PC-3 (cell line): ENCODE results near the gene ZNF638. TPM values are rescaled to one million over a fixed set of nuclear protein-coding genes. Genes with fewer than 3 reads are reported as not detected.

ENCODE experiments used
- ATAC-seq: fragments of 200-7000 bp; cut with Tn5 transposase; 2 replicates; pipeline ENCODE4 v1.9.1; 2020; ENCODE audit warnings: mild to moderate bottlenecking, moderate library complexity
- BruUV-seq: library from RNA; stranded (reverse); fragments of 400-500 nt; replicated peaks from 2 replicates; lab custom pipeline; 2021; lab: Mats Ljungman, UMichigan
- CTCF ChIA-PET: fragments of 300-600 bp; sonication (Branson Sonifier 250); formaldehyde crosslinking; loops from one replicate; lab custom pipeline; 2022; ENCODE audit warnings: antibody characterized with exemption; lab: Charles Lee
- POLR2A ChIA-PET: fragments of 300-600 bp; sonication (Branson Sonifier 250); formaldehyde crosslinking; loops from one replicate; lab custom pipeline; 2022; ENCODE audit warnings: antibody characterized with exemption; ENCODE audit not compliant: unreplicated experiment; lab: Charles Lee
- DNase-seq: peaks from one replicate; pipeline ENCODE4 v3.0.0-alpha.2; 2015
- H2AFZ ChIP-seq: fragments of 300-600 bp; sonication (generic); 2 replicates; pipeline ENCODE4 v1.6.0; 2016; ENCODE audit warnings: antibody characterized with exemption, low read length
- H3F3A ChIP-seq: fragments of 300-600 bp; sonication (generic); one replicate; pipeline ENCODE4 v1.6.0; 2017; ENCODE audit warnings: antibody characterized with exemption, low read length, control low read depth, mild to moderate bottlenecking; ENCODE audit not compliant: unreplicated experiment
- H3K27ac ChIP-seq: fragments of 300-600 bp; sonication (generic); 2 replicates; pipeline ENCODE4 v1.5.1; 2016; ENCODE audit warnings: mild to moderate bottlenecking, low read length
- H3K27me3 ChIP-seq: fragments of 300-600 bp; sonication (generic); 2 replicates; pipeline ENCODE4 v1.6.1; 2016; ENCODE audit warnings: low read length, mixed read lengths
- H3K36me3 ChIP-seq: fragments of 300-600 bp; sonication (generic); 2 replicates; pipeline ENCODE4 v1.6.1; 2016; ENCODE audit warnings: low read depth, mixed run types, low read length, mixed read lengths
- H3K4me1 ChIP-seq: fragments of 300-600 bp; sonication (generic); 2 replicates; pipeline ENCODE4 v1.5.1; 2016; ENCODE audit warnings: low read length; ENCODE audit not compliant: insufficient read depth
- H3K4me2 ChIP-seq: fragments of 300-600 bp; sonication (generic); 2 replicates; pipeline ENCODE4 v1.6.0; 2016; ENCODE audit warnings: low read length
- H3K4me3 ChIP-seq: fragments of 300-600 bp; sonication (generic); 2 replicates; pipeline ENCODE4 v1.5.1; 2016; ENCODE audit warnings: mild to moderate bottlenecking, low read length, mixed read lengths
- H3K79me2 ChIP-seq: fragments of 300-600 bp; sonication (generic); 2 replicates; pipeline ENCODE4 v1.6.1; 2017; ENCODE audit warnings: low read length, mixed read lengths
- H3K9ac ChIP-seq: fragments of 300-600 bp; sonication (generic); 2 replicates; pipeline ENCODE4 v1.6.0; 2016; ENCODE audit warnings: mild to moderate bottlenecking, low read length
- H3K9me2 ChIP-seq: fragments of 300-600 bp; sonication (generic); replicated peaks from 2 replicates; pipeline ENCODE4 v1.6.1; 2016; ENCODE audit warnings: mixed run types, low read length, mixed read lengths
- H3K9me3 ChIP-seq: fragments of 300-600 bp; sonication (generic); 2 replicates; pipeline ENCODE4 v1.6.1; 2016; ENCODE audit warnings: low read length, mixed read lengths
- H4K20me1 ChIP-seq: fragments of 300-600 bp; sonication (generic); 2 replicates; pipeline ENCODE4 v1.6.1; 2016; ENCODE audit warnings: low read length, mixed read lengths
- EZH2 ChIP-seq: fragments of 300-600 bp; sonication (generic); IDR thresholded peaks from one replicate; pipeline ENCODE4 v1.6.1; 2017; ENCODE audit warnings: antibody characterized with exemption, mild to moderate bottlenecking, low read length; ENCODE audit not compliant: unreplicated experiment
- EZH2phosphoT487 ChIP-seq: fragments of 300-600 bp; sonication (generic); IDR thresholded peaks from 2 replicates; pipeline ENCODE4 v1.6.1; 2018; ENCODE audit warnings: mild to moderate bottlenecking, antibody characterized with exemption, low read length, borderline replicate concordance
- intact Hi-C: fragments of 100-400 bp; cut with micrococcal nuclease; formaldehyde crosslinking; loops from 2 replicates; pipeline ENCODE4 v1.9.0; 2023
- total RNA-seq: library from RNA; depleted of rRNA; stranded (reverse); fragments of >200 nt; gene quantifications from 2 replicates; pipeline ENCODE4 v1.2.3, GENCODE V29; 2014; rRNA removed
- TF ChIP-seq, protein P1 (sequence below): fragments of 300-600 bp; sonication (generic); conservative IDR thresholded peaks from 2 replicates; pipeline ENCODE4 v1.5.1; 2017; ENCODE audit warnings: antibody characterized with exemption, low read depth, mild to moderate bottlenecking, low read length

ZNF638 gene
- total RNA-seq, 1 experiment from 2014 or later: 93.2 TPM

DNA sequence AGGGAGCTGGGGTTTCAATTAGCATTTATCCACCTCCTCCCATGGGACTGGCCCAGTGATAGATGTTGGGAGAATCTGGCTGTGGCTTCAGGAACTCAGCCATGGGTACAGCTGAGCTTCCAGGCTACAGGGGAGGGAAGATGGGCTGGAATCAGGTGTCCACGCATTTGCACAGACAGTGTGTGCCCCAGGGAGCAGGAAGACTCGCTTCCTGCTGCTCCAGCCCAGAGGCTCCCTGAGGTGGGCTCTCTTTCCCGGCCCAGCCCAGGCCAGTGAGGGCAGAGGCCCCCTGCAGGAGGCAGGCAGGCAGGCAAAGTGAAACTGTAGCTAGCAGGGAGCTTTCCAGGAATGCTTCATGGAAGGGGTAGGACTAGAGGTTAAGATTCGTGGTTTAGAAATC is 150.5 kb downstream of the ZNF638 start:
- Histone ChIP-seq H4K20me1 (no peaks in the 10 kb centered on the region), H3K9me3 (no peaks in the 10 kb centered on the region), H3K9ac (no peak overlapping the region), H3K4me1 (peaks cover 6% of the 10 kb centered on the region), H3K9me2 (no peaks in the 10 kb centered on the region), H3K36me3 (no peaks in the 10 kb centered on the region), H3K27ac (no peak overlapping the region), H3F3A (no peaks in the 10 kb centered on the region), H3K4me3 (no peak overlapping the region), H2AFZ (no peak overlapping the region), H3K4me2 (no peak overlapping the region), H3K27me3 (no peaks in the 10 kb centered on the region), H3K79me2 (no peaks in the 10 kb centered on the region)
- TF ChIP-seq, protein P1, sequence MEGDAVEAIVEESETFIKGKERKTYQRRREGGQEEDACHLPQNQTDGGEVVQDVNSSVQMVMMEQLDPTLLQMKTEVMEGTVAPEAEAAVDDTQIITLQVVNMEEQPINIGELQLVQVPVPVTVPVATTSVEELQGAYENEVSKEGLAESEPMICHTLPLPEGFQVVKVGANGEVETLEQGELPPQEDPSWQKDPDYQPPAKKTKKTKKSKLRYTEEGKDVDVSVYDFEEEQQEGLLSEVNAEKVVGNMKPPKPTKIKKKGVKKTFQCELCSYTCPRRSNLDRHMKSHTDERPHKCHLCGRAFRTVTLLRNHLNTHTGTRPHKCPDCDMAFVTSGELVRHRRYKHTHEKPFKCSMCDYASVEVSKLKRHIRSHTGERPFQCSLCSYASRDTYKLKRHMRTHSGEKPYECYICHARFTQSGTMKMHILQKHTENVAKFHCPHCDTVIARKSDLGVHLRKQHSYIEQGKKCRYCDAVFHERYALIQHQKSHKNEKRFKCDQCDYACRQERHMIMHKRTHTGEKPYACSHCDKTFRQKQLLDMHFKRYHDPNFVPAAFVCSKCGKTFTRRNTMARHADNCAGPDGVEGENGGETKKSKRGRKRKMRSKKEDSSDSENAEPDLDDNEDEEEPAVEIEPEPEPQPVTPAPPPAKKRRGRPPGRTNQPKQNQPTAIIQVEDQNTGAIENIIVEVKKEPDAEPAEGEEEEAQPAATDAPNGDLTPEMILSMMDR: 0 out of 2 replicates have a peak, but pooled peaks have one; percentile 14
- TF ChIP-seq EZH2 (no peak), EZH2phosphoT487 (no peak)
- intact Hi-C loops: no loop called here
- ChIA-PET POLR2A (no interaction called here), CTCF (no interaction called here)
- BruUV-seq: no TSS peak
- DNase-seq: no peak
- ATAC-seq: no peak

DNA sequence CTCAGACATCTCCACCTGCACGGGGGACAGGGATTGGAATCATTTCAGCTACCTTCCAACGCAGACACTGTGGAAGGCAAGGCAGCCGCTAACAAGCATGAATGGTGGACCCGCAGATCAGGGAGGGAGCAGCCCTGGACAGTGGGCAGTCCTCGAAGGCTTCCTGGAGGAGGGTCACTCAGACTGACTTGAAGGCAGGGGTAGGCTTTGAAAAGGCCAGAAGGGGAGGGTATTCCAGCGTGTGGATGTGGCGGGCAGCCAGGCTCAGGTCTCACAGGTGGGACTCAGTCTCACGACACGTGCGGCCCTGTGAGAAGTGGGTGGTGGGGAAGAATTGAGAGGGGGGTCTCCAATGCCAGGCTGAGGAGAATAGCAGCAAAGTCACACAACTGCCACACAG is 151.7 kb downstream of the ZNF638 start:
- TF ChIP-seq, protein P1: no peak
- no peak for TF ChIP-seq EZH2
- no peak for TF ChIP-seq EZH2phosphoT487
- Histone ChIP-seq H3K27ac (no peak overlapping the region), H3K79me2 (no peaks in the 10 kb centered on the region), H3F3A (no peaks in the 10 kb centered on the region), H3K4me2 (no peak overlapping the region), H3K36me3 (no peaks in the 10 kb centered on the region), H2AFZ (no peak overlapping the region), H4K20me1 (no peaks in the 10 kb centered on the region), H3K9ac (no peak overlapping the region), H3K4me1 (no peaks in the 10 kb centered on the region), H3K27me3 (no peaks in the 10 kb centered on the region), H3K9me2 (no peaks in the 10 kb centered on the region), H3K9me3 (no peaks in the 10 kb centered on the region), H3K4me3 (no peak overlapping the region)
- DNase-seq (no peak), ATAC-seq (no peak)
- BruUV-seq: no TSS peak
- POLR2A ChIA-PET: no interaction called here
- intact Hi-C loops: no loop called here
- CTCF ChIA-PET: no interaction called here

DNA sequence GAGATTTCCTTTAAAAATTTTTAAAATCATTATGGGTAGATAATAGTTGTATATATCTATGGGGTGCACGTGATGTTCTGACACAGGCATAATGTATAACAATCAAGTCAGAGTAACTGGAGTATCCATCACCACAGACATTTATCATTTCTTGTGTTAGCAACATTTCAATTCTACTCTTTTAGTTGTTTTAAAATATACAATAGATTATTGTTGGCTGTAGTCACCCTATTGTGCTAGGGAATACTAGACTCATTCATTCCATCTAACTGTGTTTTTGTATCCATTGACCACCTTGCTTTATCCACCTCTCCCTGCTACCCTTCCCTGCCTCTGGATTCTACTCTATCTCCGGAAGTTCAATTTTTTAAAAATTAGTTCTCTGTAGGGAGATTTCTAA is 152.8 kb downstream of the ZNF638 start:
- H3K27me3 ChIP-seq: no peaks in the 10 kb centered on the region
- POLR2A ChIA-PET: no interaction called here
- DNase-seq: no peak
- H3K9me3 ChIP-seq: no peaks in the 10 kb centered on the region
- H2AFZ ChIP-seq: no peak overlapping the region
- H3K4me3 ChIP-seq: no peak overlapping the region
- no peaks in the 10 kb centered on the region for H4K20me1 ChIP-seq
- H3K36me3 ChIP-seq: no peaks in the 10 kb centered on the region
- no peaks in the 10 kb centered on the region for H3K9me2 ChIP-seq
- no peaks in the 10 kb centered on the region for H3F3A ChIP-seq
- no peaks in the 10 kb centered on the region for H3K4me1 ChIP-seq
- H3K4me2 ChIP-seq: no peak overlapping the region
- ATAC-seq: no peak
- no TSS peak for BruUV-seq
- H3K79me2 ChIP-seq: no peaks in the 10 kb centered on the region
- intact Hi-C loops: no loop called here
- CTCF ChIA-PET: no interaction called here
- H3K27ac ChIP-seq: no peak overlapping the region
- TF ChIP-seq EZH2phosphoT487 (no peak), EZH2 (no peak)
- TF ChIP-seq, protein P1: no peak
- no peak overlapping the region for H3K9ac ChIP-seq

Other genes starting within 250 kb of the ZNF638 start
- 10.9 and 15.3 TPM in 2 replicates for gene MCEE, start 201.6 kb upstream of the ZNF638 start, total RNA-seq
- 26.4 and 28.0 TPM in 2 replicates for gene MPHOSPH10, start 201.1 kb upstream of the ZNF638 start, total RNA-seq
- 3.8 and 4.0 TPM in 2 replicates for gene PAIP2B, start 104.7 kb upstream of the ZNF638 start, total RNA-seq
- 13.0 and 18.8 TPM in 2 replicates for gene DYSF, start 121.8 kb downstream of the ZNF638 start, total RNA-seq